HG02610 (cell line): Measurements from ENCODE around the gene OR2T6.
A peak's percentile ranks its signal among the peaks of the same experiment; 100 is the strongest.
"Not testable (repeated sequence)": the region's sequence is repeated elsewhere in the genome, so short reads cannot be mapped to it uniquely, and the experiment has no call there.

Experiments
- ATAC-seq: cut with Tn5 transposase; IDR thresholded peaks from one replicate; pipeline ENCODE4 v1.9.1; 2021; ENCODE audit warnings: mild to moderate bottlenecking, moderate library complexity; ENCODE audit not compliant: unreplicated experiment

OR2T6 gene

DNA sequence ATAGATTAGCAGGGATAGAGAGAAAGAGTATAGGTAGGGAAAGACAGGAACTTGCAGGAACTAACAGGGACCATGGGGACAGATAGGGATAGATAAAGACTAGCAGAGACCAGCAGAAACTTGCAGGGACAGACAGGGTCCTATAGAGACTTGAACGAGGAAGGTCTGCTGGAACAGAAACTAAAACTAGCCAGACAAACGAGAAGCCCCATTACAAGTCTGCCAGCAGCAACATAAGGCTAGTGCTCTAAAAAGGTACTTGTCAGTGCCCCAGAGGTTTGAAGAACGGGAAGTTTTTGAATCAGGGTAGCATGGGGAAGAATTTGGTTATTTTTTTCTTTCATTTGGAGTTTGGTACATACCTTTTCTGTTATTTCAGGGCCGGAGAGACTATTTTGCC is 56.7 kb downstream of the OR2T6 start:
- ATAC-seq: not testable (repeated sequence)

DNA sequence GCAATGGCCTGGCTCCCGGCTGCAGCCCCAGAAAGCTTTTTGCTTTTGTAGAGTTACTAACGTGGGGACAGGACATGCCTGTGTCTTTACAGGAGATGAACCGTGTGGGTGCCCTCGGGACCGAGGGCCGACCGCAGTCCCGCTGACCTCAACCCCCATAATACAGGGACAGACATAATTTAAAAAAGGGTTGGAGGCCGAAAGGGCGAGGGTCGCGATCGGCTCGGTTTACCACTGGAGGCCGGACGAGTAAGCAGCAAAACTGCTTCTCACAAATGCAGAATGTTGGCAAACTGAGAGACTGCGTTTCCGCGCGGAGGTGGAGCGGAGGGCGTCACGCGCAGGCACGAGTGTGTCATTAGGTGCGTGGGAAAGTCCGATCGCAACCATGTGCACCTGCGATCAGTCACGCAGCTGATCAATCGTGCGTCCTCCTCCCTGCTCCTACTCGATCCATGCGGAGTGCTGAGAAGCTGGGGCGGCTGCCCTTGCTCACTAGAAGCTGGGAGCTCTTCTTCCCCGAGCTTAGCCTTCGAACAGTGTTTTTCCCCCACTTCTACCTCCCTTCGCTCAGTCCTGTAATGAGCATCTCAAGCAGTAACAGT is 58.4 kb downstream of the OR2T6 start:
- not testable (repeated sequence) for ATAC-seq

DNA sequence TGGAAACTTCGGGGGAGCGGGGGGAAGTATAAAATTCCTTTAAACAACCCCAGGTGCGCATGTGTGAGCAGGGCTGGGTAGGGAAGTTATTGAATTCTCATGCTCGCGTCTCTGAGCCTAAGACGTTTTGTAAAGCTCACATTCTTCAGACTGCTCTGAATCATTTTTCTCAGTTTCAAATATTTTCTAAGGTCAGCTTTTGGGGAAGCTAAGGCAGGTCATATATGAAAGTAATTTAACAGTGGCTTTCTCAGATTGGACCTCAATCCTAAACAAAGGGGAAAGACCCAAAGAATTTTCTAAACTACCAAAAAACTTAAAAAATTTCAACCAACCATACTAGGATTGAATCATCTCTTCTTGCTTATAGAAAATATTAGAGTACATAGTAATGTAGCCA is 59.4 kb downstream of the OR2T6 start:
- ATAC-seq: peak; percentile 56

DNA sequence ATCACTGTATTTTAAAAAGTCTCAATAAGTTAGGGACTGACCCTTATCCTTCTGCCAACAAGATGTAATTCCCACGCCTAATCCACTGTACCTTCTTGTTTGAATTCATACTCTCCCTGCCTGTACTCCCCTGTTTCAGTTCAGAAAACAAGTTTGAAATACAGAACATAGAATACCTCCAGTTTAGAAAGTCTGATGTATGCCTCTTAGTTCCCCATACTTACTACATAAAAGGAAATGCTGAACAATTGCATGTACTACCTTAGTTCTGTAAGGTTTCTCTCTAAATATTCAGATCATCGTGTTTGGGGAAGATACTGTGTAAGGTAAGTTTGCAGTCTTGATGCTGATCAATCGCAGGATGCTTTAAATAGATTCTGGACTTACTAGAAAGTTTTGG is 60.8 kb downstream of the OR2T6 start:
- ATAC-seq: peak; percentile 33

DNA sequence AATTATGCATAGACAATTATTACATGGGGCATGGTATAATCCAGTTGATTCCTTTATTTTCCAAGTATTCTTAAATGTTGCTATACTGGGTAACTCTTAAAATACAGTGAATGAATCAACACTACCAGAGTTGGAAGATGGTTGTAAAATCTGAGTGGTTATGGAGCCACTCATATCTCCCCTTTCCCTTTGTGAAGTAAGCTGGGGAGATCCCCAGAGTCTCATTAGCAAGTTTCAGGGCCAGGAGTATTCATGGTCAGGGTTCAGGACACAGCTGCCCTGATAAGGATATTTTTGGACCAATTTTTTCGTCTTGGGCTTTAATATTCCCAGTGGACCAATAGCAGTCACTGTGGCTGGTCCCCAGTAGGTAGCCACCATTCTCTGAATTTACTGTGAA is 63.1 kb downstream of the OR2T6 start:
- peak; percentile 69 for ATAC-seq

DNA sequence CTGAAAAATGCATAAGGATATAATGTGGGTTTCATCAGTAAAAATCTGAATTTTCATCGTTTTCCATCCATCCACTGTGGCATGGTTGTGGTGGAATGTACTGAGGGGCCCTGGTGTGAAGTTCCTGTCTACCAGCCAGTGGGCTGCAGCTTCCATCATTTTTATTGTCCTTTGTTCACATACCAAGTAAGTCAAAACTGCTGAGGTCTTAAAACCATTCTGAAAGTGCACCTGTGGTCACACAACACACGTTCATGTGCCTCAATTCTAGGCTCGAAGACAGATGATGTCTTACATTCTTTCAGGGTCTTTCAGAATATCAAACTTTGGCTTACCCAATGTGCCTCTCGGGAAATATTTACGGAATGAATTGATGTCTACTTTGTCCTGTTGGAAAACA is 63.7 kb downstream of the OR2T6 start:
- ATAC-seq: not testable (repeated sequence)
